ENCODE results near the gene TEX30. TPM values are rescaled to one million over a fixed set of nuclear protein-coding genes. Genes with fewer than 3 reads are reported as not detected.
"Not testable (repeated sequence)": the region's sequence is repeated elsewhere in the genome, so short reads cannot be mapped to it uniquely, and the experiment has no call there.

TEX30 gene
- polyA plus RNA-seq, 12 donors, result 9.2 to 31.7 (median 14.7) TPM; not detected in 1

DNA sequence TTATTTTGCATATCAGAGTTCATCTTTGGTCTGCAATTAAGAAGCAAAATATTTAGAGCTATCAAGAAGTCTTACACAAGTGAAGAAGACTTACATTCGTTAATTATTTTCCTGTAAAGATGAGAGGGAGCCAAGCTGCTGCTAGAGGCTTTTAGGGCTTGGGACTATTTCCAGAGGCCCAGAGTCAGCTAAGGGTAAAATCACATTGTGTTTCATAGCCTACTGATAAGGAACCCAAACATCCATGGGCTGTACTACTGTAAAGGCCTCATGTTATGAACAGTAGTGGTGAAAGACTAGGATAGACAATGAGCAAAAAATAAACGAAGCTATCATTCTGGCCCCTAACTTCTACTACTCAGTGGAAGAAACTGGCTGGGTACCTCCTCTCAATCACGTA, 10.9 kb upstream of the TEX30 start:
- no peak for DNase-seq

DNA sequence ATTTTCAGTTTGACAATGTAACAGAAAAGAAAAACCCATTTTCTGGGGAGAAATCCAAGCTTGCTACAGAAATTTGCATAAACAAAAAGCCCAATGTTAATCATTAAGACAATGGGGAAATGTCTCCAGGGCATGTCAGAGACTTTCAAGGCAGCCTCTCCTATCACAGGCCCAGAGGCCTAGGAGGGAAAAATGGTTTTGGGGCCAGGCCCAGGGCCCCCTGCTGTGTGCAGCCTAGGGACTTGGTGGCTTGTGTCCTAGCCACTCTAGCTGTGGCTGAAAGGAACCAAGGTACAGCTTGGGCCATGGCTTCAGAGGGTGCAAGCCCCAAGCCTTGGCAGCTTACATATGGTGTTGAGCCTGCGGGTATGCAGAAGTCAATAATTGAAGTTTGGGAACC, 8.0 kb upstream of the TEX30 start:
- no peak for DNase-seq

DNA sequence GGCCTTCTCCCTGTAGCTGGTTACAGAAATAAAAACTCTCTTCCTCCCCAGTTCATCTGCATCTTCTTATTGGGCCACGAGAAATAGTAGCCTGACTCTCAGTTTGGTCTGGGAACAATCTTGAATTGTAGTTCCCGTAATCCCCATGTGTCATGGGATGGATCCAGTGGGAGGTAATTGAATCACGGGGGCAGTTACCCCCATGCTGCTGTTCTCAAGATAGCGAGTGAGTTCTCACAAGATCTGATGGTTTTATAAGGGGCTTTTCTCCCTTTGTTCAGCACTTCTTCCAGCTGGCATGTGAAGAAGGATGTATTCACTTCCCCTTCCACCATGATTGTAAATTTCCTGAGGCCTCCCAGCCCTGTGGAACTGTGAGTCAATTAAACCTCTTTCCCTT, 7.1 kb upstream of the TEX30 start:
- not testable (repeated sequence) for DNase-seq

DNA sequence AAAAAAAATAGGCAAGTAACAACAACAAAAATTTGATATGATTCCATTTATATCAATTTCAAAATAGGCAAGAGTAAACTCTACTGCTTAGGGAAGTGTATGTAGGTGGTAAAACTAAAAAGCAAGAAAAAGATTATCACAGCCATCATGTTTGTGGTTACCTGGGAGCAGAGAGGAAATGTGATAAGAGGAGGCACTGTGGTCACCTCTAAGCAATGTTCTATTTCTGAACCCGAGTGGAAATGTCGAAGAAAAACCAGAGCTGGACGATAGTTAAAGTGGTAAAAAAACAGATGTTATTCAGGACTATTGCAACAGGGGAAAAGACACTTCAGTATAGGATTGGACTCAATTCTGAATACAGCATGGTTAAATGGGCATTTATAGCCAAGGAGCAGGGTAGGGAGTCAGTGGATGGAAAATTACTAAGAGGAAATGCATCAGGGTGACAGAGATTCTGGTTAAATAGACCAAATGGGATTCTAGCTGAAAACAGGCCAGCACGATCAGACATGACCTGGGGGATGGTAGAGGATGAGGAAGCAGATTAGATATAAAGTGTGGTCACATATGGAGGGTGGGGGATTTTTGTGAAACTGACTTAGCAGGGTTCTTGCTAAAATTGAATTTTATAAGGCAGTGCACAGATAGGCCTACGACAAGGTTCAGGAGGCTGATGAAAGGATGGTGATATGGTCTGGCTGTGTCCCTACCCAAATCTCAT, 6.0 kb upstream of the TEX30 start:
- DNase-seq, result no peak

DNA sequence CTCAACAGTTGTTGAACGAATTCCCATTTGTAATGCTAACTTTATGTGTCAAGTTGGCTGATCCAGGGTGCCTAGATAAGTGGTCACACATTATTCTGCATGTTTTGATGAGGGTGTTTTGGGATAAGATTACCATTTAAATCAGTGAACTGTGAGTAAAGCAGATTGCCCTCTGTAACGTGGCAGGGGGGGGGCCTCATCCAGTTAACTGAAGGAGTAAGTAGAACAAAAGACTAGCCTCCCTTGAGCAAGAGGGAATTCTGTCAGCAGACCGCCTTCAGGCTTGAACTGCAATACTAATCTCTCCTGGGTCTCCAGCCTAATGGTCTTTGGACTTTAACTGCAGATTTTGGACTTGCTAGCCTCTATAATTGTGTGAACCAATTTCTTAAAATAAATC, 4.2 kb upstream of the TEX30 start:
- no peak for DNase-seq

DNA sequence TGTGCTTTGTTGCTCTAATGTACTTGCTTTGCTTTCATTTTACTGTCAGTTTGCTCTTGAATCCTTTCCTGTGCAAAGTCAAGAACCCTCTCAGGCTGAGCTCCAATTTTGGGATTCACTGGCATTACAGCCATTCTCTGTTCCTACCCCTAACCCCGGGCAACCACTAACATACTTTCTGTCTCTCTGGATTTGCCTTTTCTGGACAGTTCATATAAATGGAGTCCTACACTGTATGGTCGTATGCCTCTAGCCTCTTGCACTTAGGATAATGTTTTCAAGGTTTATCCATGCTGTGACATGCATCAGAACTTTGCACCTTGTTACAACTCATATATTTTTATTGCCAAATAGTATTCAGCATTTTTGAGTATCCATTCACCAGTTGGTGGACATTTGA, 2.7 kb upstream of the TEX30 start:
- DNase-seq, result no peak

DNA sequence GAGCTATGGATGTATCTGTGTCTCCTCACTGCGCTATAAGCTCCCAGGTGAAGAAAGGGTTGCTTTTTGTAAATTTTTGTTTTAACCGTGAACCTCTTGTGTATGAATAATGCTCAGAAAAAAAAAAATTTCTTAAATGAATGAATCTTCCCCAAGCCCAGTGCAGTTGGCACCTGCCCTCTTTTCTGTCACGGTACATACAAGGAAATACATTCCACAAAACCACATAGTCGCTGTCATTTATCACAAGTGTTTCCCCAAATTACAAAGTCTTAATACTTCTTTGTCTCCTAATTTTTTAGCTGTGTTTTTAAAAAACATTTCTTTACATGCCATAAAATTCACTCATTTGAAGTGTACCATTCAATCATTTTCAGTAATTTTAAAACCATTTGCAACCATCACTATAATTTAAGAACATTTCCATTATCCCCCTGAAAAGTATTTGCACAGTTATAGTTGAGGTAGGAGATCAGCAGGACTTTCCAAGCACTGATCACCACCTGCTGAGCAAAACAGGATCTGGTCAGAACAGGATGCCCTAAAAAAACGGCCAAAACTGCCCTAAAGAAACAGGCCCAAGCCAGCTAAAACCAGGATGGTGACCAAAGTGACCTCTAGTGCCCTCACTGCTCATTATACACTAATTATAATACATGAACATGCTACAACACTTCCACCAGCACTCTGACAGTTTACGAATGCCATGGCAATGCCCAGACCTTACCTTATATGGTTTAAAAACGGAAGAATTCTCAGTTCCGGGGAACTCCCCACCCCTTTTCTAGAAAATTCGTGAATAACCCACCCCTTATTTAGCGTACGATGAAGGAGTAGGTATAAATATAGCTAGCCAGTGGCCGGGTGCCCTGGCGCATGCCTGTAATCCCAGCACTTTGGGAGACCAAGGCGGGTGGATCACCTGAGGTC, 1.3 kb upstream of the TEX30 start:
- no peak for DNase-seq

DNA sequence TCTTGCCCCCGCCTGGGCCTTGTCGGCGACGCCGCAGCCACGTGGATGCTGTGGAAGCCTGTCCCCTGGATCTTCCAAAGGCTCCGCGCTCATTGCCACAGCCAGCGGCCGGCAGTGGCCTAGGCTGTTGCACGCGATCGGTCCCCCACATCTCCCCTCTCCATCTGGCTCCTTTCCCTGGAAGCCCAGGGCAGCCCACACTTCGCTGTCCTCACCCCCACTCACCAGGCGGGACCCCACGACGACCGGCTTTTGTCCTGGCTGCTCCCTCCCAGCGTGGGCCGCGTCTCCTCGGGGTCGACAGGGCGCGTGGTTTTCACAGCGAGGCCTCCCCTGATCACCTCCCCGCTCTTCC, 605 bp upstream of the TEX30 start:
- no peak for DNase-seq

DNA sequence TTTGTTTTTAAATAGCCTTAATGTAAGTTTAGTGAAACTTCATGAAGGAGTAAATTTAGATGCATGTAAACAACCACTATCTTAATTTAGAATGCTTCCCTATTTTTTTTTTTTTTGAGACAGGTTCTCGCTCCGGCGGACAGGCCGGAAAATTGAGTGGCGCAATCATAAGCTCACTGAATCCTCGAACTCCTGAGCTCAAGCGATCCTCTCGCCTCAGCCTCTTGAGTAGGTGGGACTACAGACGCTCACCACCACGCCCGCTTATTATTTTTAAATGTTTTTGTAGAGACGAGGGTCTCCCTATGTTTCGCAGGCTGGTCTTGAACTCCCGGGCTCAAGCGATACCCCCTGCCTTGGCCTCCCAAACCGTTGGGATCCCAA, 1.6 kb downstream of the TEX30 start:
- no peak for DNase-seq

DNA sequence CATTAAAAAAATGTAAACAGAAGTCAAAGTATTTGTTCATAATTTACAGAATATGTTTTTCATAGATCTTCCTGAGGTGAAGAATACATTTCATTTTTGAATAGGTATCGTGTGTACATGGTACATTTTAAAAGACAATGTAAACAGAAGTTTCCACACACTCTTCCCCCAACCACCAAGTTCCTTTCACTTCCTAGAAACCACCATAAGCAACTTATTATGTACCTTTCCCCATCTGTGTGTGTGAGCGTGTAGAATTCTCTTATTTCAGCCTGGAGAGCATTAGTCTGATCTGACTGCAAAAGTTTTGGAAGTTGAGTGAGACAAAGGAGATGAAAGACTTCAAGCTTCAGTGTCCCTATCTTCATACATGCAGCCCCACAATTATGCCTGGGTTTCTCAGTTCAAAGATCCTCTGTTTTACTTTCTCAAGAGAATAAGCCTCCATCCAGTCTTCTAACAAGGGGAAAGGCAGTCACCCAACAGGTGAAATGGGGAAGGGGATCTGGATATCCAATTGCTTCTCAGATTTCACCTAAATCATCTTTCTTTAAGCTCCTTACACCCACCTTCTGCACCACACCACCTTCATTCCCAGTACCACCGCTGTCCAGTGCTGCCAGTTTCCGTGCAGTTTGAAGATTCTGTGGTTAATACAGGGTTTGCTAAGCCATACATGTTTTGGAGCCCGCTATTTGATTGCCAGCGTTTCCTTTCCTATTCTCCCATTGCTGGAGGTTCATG, 2.1 kb downstream of the TEX30 start:
- DNase-seq, result no peak

DNA sequence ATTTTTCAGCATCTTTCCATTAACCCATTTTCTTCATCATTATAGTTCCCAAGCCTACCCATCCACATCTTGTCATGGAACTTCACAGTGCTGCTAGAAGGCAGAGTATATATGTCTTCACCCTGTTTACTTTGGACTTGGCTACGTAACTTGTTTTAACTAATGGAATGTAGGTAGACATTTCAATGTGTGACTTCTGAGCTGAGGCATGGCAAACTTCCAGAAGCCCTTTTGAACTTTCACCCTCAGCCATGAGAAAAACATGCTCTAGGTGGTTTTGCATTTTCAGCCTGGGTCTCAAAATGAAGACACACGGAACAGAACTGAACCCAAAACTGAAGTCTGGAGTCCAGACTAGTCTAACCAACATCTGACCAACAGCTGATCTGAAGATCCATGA, 3.2 kb downstream of the TEX30 start:
- DNase-seq, result no peak

DNA sequence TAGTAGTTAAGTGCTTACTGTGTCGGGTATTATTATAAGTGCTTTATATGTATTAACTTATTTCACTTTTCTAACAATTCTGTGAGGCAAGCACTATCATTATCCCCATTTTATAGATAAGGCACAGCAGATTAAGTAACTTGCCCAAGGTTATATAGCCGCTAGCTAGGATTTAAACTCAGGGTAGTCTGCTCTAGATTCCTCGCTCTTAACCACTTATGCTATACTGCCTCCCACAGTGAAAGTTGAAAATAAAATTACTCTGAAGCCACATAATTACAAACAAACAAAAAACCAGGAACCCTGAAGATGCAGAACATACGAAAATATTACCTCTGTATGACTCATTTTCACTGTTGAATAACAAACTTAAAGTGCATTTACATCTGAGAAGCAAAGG, 3.9 kb downstream of the TEX30 start:
- no peak for DNase-seq

DNA sequence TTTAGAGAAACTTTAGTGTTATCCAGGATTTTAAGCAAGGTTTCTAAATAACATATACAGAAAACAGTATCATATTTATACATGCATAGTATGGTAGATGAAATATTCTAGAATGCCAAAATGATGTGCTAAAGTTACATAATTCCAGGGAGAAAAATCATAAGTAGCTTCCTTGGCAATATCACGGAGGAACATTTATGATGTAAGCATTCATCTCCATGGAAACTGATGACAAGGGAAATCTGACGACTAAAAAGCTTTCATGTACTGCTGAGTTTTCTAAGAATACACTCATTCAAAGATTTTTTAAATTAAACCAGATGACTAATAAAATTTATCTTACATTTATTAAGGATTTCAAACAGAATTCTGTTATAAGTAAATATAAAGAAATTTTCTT, 4.7 kb downstream of the TEX30 start:
- DNase-seq, result peak; percentile 12

DNA sequence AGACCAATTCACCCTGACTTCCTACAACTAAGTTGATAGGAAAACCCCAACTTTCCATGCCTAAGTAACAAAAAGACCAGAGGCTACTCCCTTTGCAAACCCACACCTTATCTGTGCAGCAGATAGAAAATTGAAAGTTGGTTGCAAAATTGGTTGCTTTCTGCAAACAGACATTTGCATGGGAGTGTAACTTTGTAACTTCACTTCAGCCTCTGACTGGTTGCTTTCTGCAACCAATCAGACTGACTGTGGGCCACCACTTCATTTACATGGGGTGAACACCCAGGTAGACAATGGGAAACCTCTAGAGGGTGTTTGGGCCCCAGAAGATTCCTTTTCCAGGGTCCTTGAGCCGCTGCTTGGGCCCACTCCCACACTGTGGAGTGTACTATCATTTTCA, 9.8 kb downstream of the TEX30 start:
- DNase-seq, result no peak

DNA sequence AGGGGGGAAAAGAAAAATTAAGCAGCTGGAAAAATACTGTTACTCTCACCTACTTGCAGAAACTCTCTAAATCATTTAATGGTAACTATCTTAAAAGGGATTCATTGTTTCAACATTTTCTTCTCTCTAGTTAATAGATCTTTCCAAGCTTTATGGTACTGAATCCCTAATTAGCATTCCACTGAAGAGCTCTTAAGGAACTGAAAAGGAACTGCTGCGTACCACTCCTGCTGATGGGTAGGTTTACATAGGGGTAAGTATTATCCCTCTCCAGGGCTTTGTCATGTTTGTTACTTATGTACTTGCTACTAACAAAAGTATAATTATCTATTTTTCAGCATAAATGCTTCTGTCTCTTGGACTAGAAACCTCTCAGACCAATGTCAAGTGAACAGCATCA, 12.5 kb downstream of the TEX30 start:
- no peak for DNase-seq

DNA sequence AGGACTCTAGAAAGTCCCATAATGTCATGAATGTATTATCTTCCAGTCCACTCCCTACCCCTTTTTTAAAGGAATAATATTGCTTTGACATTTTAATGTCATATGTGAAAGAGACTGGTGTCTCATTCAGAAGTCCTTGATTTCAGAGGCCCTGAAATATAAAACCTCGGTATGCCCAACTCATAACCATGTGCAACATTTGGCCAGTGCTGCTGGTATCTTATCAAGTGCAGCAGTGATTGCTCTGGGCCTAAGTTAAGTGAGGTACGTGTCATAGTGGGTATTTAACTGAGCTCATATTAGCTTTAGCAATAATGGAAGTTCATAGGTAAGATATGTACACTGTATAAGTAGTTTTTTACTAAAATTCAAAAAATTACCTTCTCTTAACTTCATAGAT, 14.7 kb downstream of the TEX30 start:
- DNase-seq, result no peak

DNA sequence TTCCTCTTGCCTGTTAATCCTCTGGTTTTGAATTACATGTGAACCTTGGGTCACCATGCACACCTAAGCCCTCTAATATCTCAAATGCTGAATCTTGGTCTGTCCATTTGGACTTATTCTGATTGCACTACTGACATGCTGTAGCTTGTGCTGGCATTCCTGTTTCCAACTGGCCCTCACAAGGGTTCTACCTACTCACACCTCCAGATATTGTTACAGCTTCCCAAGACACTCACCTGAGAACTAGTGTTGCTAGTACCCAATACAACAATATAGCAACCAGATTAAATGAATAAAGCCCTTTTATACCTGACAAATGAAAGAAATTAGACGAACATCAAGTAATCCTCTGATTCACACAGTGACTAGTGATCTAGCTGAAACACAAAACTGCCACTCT, 16.6 kb downstream of the TEX30 start:
- DNase-seq, result no peak

DNA sequence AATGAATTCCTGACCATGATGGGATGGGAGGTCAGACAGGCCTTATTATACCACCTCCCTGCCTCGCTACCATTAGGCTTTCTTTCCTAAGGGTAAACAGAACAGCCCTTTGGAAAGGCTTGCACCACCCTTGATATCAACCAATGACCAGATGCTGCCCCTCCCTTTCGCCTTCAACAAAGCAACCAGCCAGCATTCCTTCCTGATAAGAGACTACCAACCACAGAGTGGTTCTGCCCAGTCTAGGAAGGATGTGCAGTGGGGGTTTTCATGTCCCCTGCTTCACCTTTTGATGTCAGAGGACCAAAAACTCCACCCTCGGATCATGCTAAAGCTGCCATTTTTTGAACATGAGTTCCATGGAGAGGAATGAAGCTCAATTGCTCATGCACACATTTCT, 21.7 kb downstream of the TEX30 start:
- no peak for DNase-seq

DNA sequence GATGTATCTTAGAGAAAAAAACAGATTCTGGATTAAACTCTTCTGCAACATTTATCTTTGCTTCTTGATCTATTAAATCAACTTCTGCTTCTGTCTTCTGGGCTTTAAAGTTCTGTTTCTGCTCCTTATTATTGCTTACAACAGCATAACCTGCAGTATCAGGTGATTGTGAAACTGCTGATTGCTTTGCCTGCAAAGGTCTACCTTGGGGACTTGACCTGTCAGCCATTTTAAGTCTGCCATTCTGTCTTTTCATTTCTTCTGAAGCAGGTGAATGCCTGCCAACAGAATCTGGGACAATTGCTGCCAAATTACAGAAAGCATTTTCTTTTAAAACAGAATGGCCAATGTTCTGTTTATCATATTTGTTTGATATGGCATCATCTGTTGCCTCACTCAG, 31.1 kb downstream of the TEX30 start:
- no peak for DNase-seq

DNA sequence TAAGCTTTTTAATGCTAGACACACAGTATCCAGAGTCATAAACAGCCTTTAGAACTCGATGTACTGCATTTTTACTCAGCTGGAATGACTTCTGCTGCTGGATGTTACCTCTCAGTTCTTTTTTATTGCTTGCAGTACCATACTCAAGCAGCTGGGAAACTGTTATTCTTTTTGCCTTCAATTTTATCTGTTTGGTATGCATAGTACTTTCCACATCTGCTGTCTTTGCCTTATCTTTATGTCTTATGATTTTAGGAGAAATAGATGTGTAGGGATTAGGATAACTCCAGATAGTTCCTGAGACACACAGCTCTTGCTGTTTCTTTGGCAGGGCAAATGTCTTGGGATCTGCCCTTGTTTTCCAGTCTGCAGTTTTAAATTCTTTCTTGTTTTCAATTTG, 31.5 kb downstream of the TEX30 start:
- DNase-seq, result no peak

DNA sequence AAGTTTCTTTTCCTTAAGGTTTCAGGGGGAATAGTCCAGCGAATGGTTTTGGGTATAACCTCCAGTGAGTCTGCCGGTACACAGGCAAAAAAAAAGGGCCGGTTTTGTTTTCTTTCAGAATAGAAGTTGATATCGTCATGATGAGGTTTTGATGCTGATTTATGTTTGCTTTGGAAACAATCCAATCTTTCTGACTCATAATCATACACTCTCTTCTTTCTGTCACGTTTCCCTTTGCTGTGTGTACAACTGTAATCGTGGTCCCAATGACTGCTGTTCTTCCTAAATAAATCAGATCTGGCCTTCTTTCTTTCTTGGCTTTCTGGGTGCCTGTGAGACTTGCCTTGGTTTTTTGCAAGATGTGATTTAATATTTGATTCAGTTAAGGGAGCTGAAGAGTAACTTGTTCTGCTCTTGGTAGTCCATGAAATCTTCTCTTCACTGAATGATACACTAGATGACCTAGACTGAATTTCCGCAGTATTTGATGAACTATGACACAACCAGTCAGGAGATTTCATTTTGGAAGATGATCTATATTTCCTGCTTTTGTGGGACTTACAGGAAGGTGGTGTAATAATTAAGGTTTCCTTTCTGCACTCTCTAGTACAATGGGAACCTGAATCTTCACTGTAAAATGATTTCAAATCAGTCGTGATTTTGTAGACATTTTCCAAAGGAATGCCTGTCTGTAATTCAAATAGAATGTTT, 43.9 kb downstream of the TEX30 start:
- DNase-seq, result no peak

DNA sequence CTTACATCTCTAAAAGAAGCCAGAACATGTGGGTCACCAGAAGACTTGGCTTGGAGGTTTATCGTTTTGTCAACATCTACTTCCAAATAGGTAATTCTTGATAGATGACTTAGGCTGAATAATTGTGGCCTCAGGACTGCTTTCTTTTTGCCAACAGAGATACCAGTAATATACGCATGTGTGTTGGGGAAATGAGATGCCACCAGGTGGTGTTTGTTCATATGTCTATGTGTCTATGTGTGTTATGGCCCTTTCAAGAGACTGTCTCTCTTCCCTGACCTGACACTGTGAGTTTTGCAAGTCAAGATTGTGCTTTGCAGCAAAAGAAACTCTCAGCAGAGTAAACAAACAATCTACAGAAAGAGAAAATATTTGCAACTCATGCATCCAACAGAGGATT, 47.2 kb downstream of the TEX30 start:
- no peak for DNase-seq

Measured in muscle of arm (tissue), 12 donors.